Activated gamma-delta T cell treated with anti-CD3 and anti-CD28 coated beads, Interleukin-2, amount 50 U/mL, for 16 hours (primary cell): ENCODE data around the gene CTTNBP2.

ENCODE experiments used
- DNase-seq: peaks from one replicate; pipeline ENCODE4 v3.0.0-alpha.2; 2020; ENCODE audit warnings: low read depth

The CTTNBP2 gene

DNA sequence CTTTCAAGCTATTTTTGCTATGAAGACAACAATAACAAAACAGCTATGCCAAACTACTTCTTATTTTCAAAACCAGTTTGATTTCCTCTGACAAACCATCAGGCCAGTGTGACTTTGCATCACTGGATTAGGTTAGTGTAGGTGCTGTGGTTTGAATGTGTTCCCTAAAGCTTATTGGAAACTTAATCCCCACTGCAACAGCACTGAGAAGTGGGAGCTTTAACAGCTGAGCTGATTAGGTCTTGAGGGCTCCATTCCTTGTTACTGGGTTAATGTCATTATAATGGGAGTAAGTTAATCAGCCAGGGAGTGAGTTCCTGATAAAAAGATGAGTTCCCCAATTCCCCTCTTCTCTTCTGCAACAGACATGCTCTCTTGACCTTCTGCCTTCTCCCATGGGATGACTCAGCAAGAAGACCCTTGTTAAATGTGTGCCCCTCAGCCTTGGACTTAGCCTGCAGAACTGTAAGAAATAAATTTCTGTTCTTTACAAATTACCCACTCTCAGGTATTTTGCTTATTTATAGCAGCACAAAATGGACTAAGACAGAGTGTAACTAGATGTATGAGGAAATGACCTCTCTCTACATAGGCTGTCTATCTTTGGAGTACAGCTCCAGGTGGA lies 186.8 kb downstream of the CTTNBP2 start:
- no peak for DNase-seq

GRCh38 chr7:117685795-117686194 lies 187.4 kb downstream of the CTTNBP2 start:
- DNase-seq: no peak

DNA sequence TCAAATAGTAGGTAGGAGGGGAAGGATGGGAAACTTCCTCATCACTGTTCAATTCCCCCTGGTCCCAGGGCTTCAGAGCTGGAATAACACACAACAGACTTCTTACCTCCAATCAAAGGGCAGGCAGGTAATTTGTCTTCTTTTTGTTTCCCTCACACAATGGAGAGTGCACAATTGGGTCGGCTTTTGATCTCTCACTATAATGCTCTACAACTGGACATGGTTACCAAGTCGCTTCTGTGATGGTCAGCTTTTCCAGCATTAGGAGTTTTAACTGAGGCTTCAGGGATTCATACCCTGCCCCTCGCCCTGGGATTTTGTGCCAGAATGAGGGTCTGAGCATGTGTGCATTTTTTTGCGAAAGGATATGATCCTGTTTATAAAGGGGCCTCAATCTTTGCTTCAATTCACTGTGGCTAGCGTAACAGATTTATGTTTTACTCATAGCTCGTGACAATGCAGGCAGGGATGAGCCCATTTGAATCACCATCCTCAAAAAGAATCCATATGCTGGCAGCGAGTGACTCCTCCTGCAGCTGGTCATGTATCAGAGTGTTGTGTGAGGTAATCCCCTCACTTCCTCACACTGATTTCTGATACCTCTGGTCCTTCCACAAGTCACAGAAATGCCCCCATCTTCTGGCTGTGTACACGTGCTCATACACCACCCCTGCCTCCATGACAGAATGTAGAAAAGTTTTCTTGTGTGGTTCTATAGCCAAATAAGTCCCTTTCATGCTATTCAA lies 189.6 kb downstream of the CTTNBP2 start:
- DNase-seq: no peak

GRCh38 chr7:117682681-117683385 lies 190.4 kb downstream of the CTTNBP2 start:
- DNase-seq: no peak

GRCh38 chr7:117679120-117679519 lies 194.1 kb downstream of the CTTNBP2 start:
- DNase-seq: no peak

DNA sequence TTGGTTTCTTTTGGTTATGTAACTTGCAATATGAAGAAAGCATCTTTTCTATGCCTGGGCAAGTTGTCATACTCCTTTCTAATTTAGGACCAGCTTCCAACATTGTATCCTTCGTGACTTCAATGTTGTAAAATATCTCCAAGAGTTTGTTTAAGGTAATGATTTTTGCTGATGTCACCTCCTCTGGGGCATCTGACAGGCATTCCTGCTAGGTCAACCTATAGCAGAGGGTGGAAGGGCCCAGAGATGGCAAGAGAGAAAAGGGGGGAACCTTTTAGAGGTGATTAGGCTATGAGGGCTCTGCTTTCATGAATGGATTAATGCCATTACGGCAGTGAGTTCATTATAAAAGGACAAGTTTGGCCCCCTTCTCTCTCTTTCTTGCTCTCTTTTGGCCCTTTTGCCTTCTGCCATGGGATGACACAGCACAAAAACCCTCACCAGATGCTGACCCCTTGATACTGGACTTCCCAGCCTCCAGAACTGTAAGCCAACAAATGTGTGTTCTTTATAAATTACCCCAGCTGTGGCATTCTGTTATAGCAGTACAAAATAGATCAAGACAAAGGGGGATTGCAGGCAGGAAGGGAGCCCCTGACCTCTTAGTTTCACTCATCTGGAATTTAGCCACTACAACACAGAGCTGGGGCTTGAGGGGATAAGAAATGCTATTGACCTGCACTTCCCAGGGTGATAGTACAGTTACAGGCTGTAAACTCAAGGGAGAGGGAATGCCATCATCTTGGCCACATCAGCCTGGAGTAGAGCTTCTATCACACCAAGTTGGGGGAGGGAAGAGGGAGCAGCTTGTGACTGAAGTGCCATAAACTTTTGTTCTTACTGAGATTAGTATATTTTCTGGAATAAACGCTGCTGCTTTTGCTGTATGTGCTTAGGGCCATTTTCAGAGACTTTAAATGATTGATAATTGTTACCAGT lies 197.5 kb downstream of the CTTNBP2 start:
- DNase-seq: no peak

- no peak for DNase-seq
Observed at GRCh38 chr7:117674617-117675016, 198.6 kb downstream of the CTTNBP2 start.

- DNase-seq: no peak
Observed at GRCh38 chr7:117673839-117674238, 199.4 kb downstream of the CTTNBP2 start.

- DNase-seq: no peak
Observed at GRCh38 chr7:117673367-117673766, 199.9 kb downstream of the CTTNBP2 start.

GRCh38 chr7:117672453-117672852 lies 200.8 kb downstream of the CTTNBP2 start:
- no peak for DNase-seq

GRCh38 chr7:117669818-117670217 lies 203.4 kb downstream of the CTTNBP2 start:
- DNase-seq: no peak

DNA sequence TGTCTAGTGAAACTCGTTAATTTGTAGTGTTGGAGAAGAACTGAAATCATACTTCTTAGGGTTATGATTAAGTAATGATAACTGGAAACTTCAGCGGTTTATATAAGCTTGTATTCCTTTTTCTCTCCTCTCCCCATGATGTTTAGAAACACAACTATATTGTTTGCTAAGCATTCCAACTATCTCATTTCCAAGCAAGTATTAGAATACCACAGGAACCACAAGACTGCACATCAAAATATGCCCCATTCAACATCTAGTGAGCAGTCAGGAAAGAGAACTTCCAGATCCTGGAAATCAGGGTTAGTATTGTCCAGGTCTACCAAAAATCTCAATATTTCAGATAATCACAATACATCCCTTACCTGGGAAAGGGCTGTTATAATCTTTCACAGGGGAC lies 205.8 kb downstream of the CTTNBP2 start:
- DNase-seq: no peak

- DNase-seq: no peak
Observed at GRCh38 chr7:117666689-117667088, 206.6 kb downstream of the CTTNBP2 start.

GRCh38 chr7:117666031-117666430 lies 207.2 kb downstream of the CTTNBP2 start:
- DNase-seq: no peak

DNA sequence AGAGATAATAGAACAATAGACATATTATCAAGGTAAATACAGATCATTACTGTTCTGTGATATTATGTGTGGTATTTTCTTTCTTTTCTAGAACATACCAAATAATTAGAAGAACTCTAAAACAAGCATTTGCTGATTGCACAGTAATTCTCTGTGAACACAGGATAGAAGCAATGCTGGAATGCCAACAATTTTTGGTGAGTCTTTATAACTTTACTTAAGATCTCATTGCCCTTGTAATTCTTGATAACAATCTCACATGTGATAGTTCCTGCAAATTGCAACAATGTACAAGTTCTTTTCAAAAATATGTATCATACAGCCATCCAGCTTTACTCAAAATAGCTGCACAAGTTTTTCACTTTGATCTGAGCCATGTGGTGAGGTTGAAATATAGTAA lies 207.9 kb downstream of the CTTNBP2 start:
- DNase-seq: no peak

DNA sequence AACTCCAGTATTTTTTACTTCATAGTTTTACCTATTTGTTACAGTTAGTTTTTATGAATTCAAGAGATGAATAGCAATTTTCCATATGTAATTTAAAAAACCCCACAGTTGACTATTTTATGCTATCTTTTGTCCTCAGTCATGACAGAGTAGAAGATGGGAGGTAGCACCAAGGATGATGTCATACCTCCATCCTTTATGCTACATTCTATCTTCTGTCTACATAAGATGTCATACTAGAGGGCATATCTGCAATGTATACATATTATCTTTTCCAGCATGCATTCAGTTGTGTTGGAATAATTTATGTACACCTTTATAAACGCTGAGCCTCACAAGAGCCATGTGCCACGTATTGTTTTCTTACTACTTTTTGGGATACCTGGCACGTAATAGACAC lies 209.2 kb downstream of the CTTNBP2 start:
- no peak for DNase-seq

GRCh38 chr7:117661328-117661727 lies 211.9 kb downstream of the CTTNBP2 start:
- no peak for DNase-seq
